Adrenal gland (tissue), 5 donors: ENCODE results near the gene ABCD3.

Experiments
- POLR2A ChIP-seq, 2 donors: fragments of 450-650 bp; IDR thresholded peaks; one replicate each; pipeline ENCODE4 v1.6.1; 2017; ENCODE audit warnings: antibody characterized with exemption in 2 of 2, mild to moderate bottlenecking in 2 of 2, moderate library complexity in 1 of 2
- TF ChIP-seq, protein P1 (sequence below), 6 experiments: fragments of 450-650 bp in 4 of 6; fragments of 200-600 bp in 2 of 6; sonication (generic) in 1 of 6; IDR thresholded peaks; 1 replicate in 5 of 6; 2 replicates in 1 of 6; pipeline versions ENCODE4 v1.5.1 to v1.8.0; 2016 to 2021; ENCODE audit warnings: antibody characterized with exemption in 6 of 6, mild to moderate bottlenecking in 2 of 6, moderate library complexity in 1 of 6
- donor health status: DM: no; HTN: no; CAD: no.

DNA sequence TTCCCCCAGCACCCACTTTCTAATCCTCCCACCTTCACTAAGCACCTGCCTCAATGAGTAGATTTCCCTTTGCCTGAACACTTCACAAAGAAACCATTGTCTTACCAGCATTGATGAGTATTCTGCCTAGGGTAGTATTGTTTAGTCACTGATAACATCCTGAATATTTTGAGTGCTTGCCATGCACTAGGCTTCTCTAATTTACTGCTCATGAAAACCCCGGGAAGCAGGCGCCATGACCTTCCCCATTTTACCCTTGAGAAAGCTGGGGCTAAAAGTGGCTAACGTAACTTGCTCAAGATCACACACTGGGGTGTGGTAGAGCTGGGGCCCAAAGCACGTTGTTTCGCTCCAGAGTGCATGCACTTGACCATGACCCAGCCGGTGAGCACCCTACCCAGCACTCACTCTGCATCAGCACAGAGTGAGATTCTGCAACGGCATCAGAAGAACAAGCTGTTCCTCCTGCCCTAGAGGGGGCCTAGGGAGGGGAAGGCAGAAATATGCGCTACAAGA is 133.9 kb downstream of the ABCD3 start:
- TF ChIP-seq, protein P1, sequence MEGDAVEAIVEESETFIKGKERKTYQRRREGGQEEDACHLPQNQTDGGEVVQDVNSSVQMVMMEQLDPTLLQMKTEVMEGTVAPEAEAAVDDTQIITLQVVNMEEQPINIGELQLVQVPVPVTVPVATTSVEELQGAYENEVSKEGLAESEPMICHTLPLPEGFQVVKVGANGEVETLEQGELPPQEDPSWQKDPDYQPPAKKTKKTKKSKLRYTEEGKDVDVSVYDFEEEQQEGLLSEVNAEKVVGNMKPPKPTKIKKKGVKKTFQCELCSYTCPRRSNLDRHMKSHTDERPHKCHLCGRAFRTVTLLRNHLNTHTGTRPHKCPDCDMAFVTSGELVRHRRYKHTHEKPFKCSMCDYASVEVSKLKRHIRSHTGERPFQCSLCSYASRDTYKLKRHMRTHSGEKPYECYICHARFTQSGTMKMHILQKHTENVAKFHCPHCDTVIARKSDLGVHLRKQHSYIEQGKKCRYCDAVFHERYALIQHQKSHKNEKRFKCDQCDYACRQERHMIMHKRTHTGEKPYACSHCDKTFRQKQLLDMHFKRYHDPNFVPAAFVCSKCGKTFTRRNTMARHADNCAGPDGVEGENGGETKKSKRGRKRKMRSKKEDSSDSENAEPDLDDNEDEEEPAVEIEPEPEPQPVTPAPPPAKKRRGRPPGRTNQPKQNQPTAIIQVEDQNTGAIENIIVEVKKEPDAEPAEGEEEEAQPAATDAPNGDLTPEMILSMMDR (IDR thresholded peaks at IDR 0.05) = no peak
- no peak for TF ChIP-seq POLR2A (IDR thresholded peaks at IDR 0.05)
